Measurements from ENCODE around the gene CAMKMT.

Gene CAMKMT

DNA sequence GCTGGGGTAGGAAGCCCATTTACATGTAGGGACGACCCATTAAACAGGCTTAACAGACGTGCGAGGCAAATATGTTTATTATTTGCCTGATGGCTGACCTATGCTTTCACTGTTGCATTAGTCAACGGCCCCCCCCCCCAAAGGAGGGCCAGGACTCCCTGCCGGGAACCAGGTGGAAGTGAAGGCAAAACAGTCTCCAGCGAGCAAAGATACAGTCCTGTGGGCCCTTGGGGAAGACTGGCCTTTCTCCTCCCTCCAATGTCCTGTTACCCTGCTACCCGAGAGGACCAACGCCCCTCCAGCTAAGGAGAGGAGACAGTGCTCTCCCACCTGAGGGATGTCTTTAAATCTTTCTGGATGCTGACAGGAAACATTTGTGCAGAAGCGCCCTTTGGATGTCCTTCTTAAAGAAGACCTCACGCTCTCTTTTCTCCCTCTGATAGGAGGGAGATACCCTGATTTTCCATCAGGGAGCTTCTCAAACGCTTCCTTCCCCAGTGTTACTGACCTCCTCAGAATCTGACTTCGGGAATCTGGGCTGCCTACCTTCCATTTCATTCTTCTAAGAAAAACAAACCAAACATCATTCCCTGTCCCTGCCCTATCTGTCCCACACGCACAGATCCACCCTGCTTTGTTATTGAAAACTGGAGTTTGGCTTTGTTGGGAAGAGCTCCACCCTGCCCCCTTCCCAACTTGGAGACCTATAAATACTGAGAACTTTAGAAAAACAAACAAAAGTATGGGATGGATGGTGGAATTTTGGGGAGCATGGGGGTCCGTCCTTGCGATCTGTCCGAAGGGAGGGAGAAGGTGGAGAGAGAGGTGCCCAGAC is 443.9 kb downstream of the CAMKMT start:
- DNase-seq: no peak

DNA sequence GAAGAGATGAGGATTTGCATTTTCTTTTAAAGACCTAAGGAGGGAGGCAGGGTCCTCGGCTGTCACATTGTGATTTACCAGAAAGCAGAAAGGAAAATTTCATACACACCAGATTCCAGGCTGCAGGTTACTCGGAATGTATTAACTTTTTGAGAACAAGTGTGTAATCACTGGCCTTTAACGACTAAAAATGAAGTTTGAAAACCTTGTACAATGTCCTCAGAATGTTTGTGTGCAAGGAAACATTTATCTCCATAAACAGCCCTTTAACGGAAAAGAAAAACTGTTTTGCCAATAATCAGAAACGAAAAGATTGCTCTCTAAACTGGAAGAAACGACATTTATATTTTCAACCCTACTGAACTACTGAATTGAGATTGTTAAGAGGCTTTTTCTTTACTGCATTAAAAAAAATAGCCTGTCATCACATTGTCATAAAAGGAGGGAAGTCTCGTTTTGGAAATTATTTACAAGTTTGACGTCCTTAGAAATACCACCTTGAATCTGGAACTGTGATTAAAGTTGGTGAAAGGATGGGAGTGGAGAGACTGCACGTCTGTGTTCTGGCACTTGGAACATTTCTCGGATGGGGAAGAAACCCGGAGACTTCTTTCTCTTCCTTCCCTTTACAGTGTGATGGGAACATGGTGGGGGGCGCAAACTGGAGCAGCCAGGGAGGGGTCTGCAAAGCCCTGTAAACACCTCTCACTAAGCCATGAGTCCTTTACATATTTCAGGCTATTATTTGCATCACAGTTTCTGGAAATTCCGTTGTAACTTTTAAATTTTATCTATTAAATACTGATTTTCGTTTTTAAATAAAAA is 445.7 kb downstream of the CAMKMT start:
- no peak for DNase-seq

DNA sequence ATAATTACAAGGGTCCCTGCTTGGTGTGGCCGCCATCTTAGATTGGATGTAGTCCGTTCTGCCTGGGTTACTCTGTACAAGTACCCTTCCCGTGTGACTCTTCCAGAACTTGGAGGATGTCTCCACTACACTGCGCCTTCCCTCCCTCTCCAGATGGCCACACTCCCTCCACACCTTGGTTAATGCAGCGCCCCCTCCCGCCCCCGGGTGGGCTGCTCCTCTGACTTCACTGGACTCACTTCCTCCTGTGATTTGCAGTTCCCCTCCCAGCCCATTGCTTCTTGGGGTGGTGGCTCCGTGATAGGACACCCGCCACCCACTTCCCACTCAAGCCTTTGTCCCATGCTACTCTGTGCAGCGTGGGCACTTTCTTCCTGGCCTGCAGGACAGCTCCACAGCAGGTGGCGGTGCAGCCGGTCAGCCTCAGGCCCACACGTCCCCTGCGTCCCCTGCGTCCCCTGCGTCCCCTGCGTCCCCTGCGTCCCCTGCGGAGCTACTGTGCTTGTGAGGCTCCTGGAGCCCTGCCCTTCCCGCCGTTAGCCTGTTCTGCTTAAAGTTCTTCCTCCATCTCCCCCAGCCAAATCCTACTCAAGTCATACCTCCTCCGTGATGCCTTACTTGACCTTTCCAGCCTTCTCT is 449.3 kb downstream of the CAMKMT start:
- DNase-seq: no peak

DNA sequence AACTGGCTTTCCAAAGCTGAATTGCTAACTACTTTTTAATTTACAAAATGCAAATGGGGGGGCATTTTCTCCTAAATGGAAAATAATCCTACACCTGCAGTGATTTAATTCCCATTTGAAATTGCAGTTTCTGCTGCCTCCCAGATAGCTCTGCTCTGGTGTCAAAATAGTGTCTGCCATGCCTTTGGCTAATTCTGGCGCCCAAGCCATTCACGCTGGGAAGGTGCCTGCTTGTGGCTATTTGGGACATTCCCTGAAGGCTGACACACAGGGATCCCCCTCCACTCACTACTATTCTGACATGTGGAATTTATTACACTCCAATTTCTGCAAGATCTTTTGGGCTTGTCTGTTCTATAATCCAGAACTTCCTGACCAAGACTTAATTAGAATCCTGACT is 451.4 kb downstream of the CAMKMT start:
- no peak for DNase-seq

DNA sequence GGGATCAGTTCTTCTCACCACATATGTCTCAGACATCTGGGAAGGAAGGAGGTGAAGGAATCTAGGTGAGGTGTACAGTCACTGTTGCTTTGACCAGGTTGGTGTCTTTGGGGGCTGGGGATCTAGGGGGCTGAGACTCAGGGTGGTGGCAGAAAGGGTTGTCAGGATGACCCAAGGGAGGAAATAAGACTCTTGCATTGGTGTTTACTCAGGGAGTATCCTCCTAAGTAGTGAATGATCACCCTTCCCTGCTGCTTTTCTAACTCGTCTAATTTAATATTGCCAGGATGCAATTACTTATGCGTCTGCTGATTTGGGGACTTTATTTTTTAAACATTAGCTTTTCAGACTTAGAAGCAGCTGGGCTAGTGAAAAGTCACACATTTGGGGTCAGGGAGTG is 451.9 kb downstream of the CAMKMT start:
- DNase-seq: no peak

DNA sequence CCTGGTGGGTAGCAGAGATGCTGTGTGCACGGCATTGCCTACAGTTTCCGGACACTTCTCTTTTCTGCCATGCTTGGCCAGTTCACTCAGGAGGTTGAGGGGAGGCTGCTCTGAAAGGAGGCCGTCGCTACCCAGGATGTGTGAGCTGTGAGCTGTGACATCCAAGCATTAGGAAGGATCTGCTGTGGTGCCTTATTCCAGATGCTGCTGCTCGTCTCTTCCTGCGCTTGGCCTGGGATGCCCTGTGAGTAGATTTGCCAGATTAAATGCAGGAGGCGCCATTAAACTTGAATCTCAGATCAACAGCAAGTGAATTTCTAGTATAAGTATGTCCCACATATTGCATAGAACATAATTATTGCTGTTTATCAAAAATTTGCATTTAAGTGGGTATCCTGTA is 455.5 kb downstream of the CAMKMT start:
- no peak for DNase-seq

DNA sequence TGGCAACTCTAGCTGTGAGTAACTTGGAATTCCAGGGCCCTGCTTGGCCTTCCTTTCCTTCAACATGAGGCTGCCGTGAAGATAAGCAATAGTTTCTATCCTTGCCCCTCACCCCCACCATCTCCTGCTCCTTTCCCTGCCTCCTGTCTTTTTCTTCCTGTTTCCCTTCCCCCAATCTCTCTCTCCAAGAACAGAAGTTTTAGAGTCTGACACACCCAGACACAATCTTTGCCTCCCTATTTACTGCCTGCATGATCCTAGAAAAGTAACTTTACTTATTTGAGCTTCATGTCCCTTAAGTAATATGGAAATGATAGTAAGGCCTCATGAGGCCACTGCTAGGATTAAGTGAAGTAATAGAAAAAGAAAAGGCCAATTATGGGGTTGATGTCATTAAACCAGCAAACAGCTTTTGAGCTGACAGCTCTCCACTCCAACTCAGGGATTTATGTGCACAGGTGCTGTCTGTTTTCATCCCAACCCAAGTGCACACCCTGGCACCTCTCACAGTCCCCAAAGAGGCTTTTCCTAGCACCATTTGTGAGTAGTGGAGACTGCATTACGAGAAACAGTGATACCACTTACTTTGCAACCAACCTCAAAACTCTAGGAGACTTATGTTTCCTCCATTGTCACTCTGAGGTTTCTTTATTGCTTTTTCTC is 456.1 kb downstream of the CAMKMT start:
- DNase-seq: no peak

DNA sequence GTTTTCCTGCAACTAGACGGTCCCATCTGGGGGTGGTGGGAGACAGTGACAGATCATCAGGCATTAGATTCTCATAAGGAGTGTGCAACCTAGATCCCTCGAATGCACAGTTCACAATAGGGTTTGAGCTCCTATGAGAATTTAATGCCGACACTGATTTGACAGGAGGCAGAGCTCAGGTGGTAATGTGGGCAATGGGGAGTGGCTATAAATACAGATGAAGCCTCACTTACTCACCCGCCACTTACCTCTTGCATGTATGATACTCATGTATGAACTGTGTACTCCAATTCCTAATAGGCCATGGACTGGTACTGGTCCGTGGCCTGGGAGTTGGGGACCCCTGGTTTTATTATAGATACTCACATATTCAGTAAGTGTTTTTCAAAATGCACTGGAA is 457.3 kb downstream of the CAMKMT start:
- DNase-seq: no peak

DNA sequence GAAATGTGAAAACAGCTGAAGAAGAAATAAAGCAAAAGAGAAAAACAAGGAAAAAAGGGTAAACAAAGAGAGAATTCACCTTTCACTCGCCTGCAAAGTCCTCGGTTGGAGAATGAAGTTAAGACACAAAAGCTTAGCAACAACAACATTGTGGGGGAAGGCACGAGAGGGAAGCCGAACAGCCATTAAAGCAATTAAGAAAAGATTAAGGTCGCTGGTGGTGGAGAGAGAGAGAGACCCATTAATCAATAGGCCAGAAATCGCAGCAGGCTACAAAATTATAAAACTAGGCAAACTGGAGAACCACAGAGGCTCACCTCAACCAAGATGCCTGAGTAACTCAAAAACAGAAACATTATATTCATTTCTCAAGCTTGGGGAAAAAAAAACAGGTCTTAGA is 459.8 kb downstream of the CAMKMT start:
- DNase-seq: no peak

DNA sequence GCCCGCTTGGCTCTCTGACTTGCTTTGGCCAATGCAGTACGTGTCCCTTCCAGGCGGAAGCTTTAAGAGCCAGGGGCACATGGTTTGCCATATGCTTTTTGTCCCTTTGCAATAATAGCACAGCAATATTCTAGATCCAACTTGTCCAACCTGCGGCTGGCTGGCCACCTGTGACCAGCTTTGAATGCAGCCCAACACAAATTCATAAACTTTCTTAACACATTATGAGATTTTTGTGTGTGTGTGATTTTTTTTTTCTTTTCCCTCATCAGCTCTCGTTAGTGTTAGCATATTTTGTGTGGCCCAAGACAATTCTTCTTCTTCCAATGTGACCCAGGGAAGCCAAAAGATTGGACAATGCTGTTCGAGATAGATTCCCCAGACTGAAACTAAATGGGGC is 460.4 kb downstream of the CAMKMT start:
- no peak for DNase-seq
